H9 (cell line): ENCODE measurements around the gene TEX35. TPM values are rescaled to one million over a fixed set of nuclear protein-coding genes. Genes with fewer than 3 reads are reported as not detected.

Experiments used
- DNase-seq: peaks from one replicate; pipeline ENCODE4 v3.0.0-alpha.2; 2017
- H2AFZ ChIP-seq: one replicate; pipeline ENCODE4 v1.6.1; 2013; ENCODE audit warnings: mild to moderate bottlenecking, low read length, control low read depth, moderate library complexity
- H2AK5ac ChIP-seq: 2 replicates; pipeline ENCODE4 v1.6.1; 2013; ENCODE audit warnings: low read length, control low read depth, mixed read lengths; ENCODE audit not compliant: insufficient read length
- H2BK120ac ChIP-seq: one replicate; pipeline ENCODE4 v1.6.1; 2013; ENCODE audit warnings: low read depth, mild to moderate bottlenecking, low read length, control low read depth, inconsistent platforms; ENCODE audit not compliant: poor library complexity, severe bottlenecking
- H2BK12ac ChIP-seq: 2 replicates; pipeline ENCODE4 v1.6.1; 2013; ENCODE audit warnings: low read length, control low read depth, mixed read lengths, low read depth; ENCODE audit not compliant: insufficient read length
- H2BK15ac ChIP-seq: 2 replicates; pipeline ENCODE4 v1.6.1; 2013; ENCODE audit warnings: low read depth, low read length, control low read depth
- H2BK20ac ChIP-seq: one replicate; pipeline ENCODE4 v1.6.1; 2013; ENCODE audit warnings: low read depth, mild to moderate bottlenecking, low read length, control low read depth, inconsistent platforms; ENCODE audit not compliant: poor library complexity, severe bottlenecking
- H2BK5ac ChIP-seq: 2 replicates; pipeline ENCODE4 v1.6.1; 2013; ENCODE audit warnings: low read length, control low read depth, mixed read lengths; ENCODE audit not compliant: insufficient read length
- H3K14ac ChIP-seq: 2 replicates; pipeline ENCODE4 v1.6.1; 2013; ENCODE audit warnings: low read length, control low read depth; ENCODE audit not compliant: insufficient read depth
- H3K18ac ChIP-seq: 2 replicates; pipeline ENCODE4 v1.6.1; 2013; ENCODE audit warnings: low read depth, mild to moderate bottlenecking, mixed read lengths, low read length, control low read depth; ENCODE audit not compliant: insufficient read length
- H3K23ac ChIP-seq: 2 replicates; pipeline ENCODE4 v1.6.1; 2013; ENCODE audit warnings: low read length, control low read depth, mixed read lengths, low read depth; ENCODE audit not compliant: insufficient read length
- H3K23me2 ChIP-seq: 2 replicates; pipeline ENCODE4 v1.6.1; 2013; ENCODE audit warnings: low read depth, mild to moderate bottlenecking, mixed read lengths, low read length, control low read depth; ENCODE audit not compliant: insufficient read length, poor library complexity, severe bottlenecking
- H3K27ac ChIP-seq: 2 replicates; pipeline ENCODE4 v1.5.1; 2013; ENCODE audit warnings: low read length, control low read depth, mixed read lengths, low read depth; ENCODE audit not compliant: insufficient read length
- H3K27me3 ChIP-seq: 2 replicates; pipeline ENCODE4 v1.6.1; 2013; ENCODE audit warnings: low read length, control low read depth, inconsistent platforms; ENCODE audit not compliant: insufficient read depth
- H3K4ac ChIP-seq: 2 replicates; pipeline ENCODE4 v1.6.1; 2013; ENCODE audit warnings: low read depth, mild to moderate bottlenecking, control low read depth, inconsistent platforms, low read length, moderate library complexity
- H3K4me1 ChIP-seq: 2 replicates; pipeline ENCODE4 v1.6.1; 2013; ENCODE audit warnings: low read length, control low read depth, inconsistent platforms; ENCODE audit not compliant: insufficient read depth
- H3K4me2 ChIP-seq: 2 replicates; pipeline ENCODE4 v1.6.1; 2013; ENCODE audit warnings: low read length, control low read depth, mixed read lengths; ENCODE audit not compliant: insufficient read length, insufficient read depth
- H3K56ac ChIP-seq: 2 replicates; pipeline ENCODE4 v1.6.1; 2013; ENCODE audit warnings: low read depth, mild to moderate bottlenecking, mixed read lengths, low read length, control low read depth; ENCODE audit not compliant: insufficient read length
- H3K79me1 ChIP-seq: 2 replicates; pipeline ENCODE4 v1.6.1; 2013; ENCODE audit warnings: low read depth, mild to moderate bottlenecking, moderate library complexity, low read length, control low read depth, inconsistent platforms; ENCODE audit not compliant: insufficient read depth, poor library complexity, severe bottlenecking
- H3K79me2 ChIP-seq: 2 replicates; pipeline ENCODE4 v1.6.1; 2013; ENCODE audit warnings: low read length, control low read depth, inconsistent platforms; ENCODE audit not compliant: insufficient read depth
- H3K9ac ChIP-seq: 2 replicates; pipeline ENCODE4 v1.6.1; 2013; ENCODE audit warnings: low read length, control low read depth, mixed read lengths; ENCODE audit not compliant: insufficient read length; ENCODE audit errors: extremely low read depth
- H3K9me3 ChIP-seq: one replicate; pipeline ENCODE4 v1.6.1; 2013; ENCODE audit warnings: low read depth, low read length, inconsistent platforms; ENCODE audit not compliant: control insufficient read depth
- H3T11ph ChIP-seq: one replicate; pipeline ENCODE4 v1.6.1; 2013; ENCODE audit warnings: mild to moderate bottlenecking, low read length, control low read depth, inconsistent platforms
- H4K20me1 ChIP-seq: one replicate; pipeline ENCODE4 v1.6.1; 2013; ENCODE audit not compliant: control insufficient read depth, insufficient read length, insufficient read depth
- H4K5ac ChIP-seq: 2 replicates; pipeline ENCODE4 v1.6.1; 2013; ENCODE audit warnings: low read depth, mild to moderate bottlenecking, mixed read lengths, low read length, control low read depth; ENCODE audit not compliant: insufficient read length
- H4K8ac ChIP-seq: replicated peaks from 2 replicates; pipeline ENCODE4 v1.6.1; 2013; ENCODE audit warnings: low read length, control low read depth, mixed read lengths, low read depth; ENCODE audit not compliant: insufficient read length
- H4K91ac ChIP-seq: 2 replicates; pipeline ENCODE4 v1.6.1; 2013; ENCODE audit warnings: low read depth, mild to moderate bottlenecking, moderate library complexity, mixed read lengths, low read length, control low read depth; ENCODE audit not compliant: insufficient read length
- H3K27ac Mint-ChIP-seq, 3 experiments: 2 replicates in 2 of 3; 3 replicates in 1 of 3; pipeline ENCODE4 v1.8.0; 2020 to 2021; ENCODE audit warnings: mixed read lengths in 3 of 3, mild to moderate bottlenecking in 1 of 3, moderate library complexity in 1 of 3
- H3K27me3 Mint-ChIP-seq: 2 replicates; pipeline ENCODE4 v1.8.0; 2021; ENCODE audit warnings: low read depth, mild to moderate bottlenecking, moderate library complexity, mixed read lengths
- H3K36me3 Mint-ChIP-seq, 3 experiments: 2 replicates in 2 of 3; 3 replicates in 1 of 3; pipeline ENCODE4 v1.8.0; 2020 to 2021; ENCODE audit warnings: low read depth in 3 of 3, mixed read lengths in 3 of 3; ENCODE audit not compliant: insufficient read depth in 1 of 3
- H3K4me1 Mint-ChIP-seq, 2 experiments: 2 replicates each; pipeline ENCODE4 v1.8.0; 2020; ENCODE audit warnings: mixed read lengths in 2 of 2
- H3K4me3 Mint-ChIP-seq, 2 experiments: 2 replicates in 1 of 2; 3 replicates in 1 of 2; pipeline ENCODE4 v1.8.0; 2020 to 2021; ENCODE audit warnings: mild to moderate bottlenecking in 2 of 2, mixed read lengths in 2 of 2, moderate library complexity in 1 of 2
- H3K9me3 Mint-ChIP-seq, 2 experiments: 2 replicates in 1 of 2; 3 replicates in 1 of 2; pipeline ENCODE4 v1.8.0; 2020; ENCODE audit warnings: mild to moderate bottlenecking in 2 of 2, mixed read lengths in 2 of 2, moderate library complexity in 1 of 2
- WGBS: extraction: QIAGEN DNeasy Blood & Tissue Kit; methylation state at CpG from one replicate; pipeline ENCODE4 v1.1.7; 2013; ENCODE audit warnings: missing lambda C conversion rate, low lambda C conversion rate, mixed read lengths; ENCODE audit not compliant: insufficient read length; ENCODE audit errors: extremely low coverage; 5-methylcytosine and 5-hydroxymethylcytosine counted together
- total RNA-seq: library from RNA; stranded (reverse); gene quantifications from 2 replicates; pipeline ENCODE4 v1.2.1, GENCODE V29; 2021
- TF ChIP-seq, protein P1 (sequence below): fragments of 200-600 bp; sonication (generic); conservative IDR thresholded peaks from 3 replicates; pipeline ENCODE4 v1.8.0; 2021; ENCODE audit warnings: antibody characterized with exemption, mild to moderate bottlenecking

TEX35 gene
- total RNA-seq, 1 experiment from 2014 or later: not detected

DNA sequence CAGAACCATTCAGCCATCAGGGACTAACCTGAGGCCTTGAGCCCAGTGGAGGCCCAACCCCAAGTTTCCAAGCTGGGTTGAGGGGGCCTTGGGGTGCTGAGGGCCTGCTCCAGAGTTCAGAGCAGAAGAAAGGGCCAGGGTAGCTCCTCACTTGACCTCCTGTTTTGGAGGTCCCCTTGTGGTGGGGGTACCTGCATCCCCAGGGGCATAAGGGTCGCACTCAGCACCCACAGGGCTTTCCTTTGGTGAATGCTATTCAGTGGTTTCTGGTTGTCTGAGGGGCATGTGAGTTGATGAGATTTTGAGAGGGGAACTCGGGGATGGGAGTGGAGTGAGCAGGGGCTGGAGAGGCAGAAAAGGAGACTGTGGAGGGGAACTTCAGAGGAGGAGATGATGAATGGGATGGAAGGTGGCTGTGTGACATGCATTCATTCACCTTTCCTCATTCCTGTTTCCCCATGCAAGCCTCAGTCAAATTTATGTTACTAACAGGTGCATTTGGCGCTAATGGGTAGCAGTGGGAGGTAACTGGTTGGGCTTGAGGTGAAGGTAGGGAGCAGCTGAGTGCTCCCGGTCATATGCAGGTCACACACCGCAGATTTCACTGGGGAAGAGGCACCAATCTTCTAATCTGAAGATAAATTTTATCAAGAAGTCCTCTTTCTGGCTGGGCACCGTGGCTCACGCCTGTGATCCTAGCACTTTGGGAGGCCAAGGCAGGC is 50.4 kb downstream of the TEX35 start:
- Mint-ChIP-seq H3K4me3 (no peak overlapping the region), H3K9me3 (peaks cover 3 to 10% of the 10 kb centered on the region in 2 experiments; a peak in 4 of 5 replicates), H3K4me1 (peaks cover 2 to 10% of the 10 kb centered on the region in 2 experiments; a peak in 3 of 4 replicates), H3K27me3 (no peaks in the 10 kb centered on the region), H3K27ac (no peak overlapping the region; a peak in 2 of 7 replicates), H3K36me3 (peaks cover 4 to 6% (median 5%) of the 10 kb centered on the region in 3 experiments; a peak in 5 of 7 replicates)
- H3K14ac ChIP-seq: no peak overlapping the region
- H2AFZ ChIP-seq: no peak overlapping the region
- H3K23me2 ChIP-seq: no peaks in the 10 kb centered on the region
- H3K79me2 ChIP-seq: no peaks in the 10 kb centered on the region
- H3K79me1 ChIP-seq: no peaks in the 10 kb centered on the region
- H3K27me3 ChIP-seq: no peaks in the 10 kb centered on the region
- no peak overlapping the region for H3K9ac ChIP-seq
- no peaks in the 10 kb centered on the region for H3K9me3 ChIP-seq
- no peak overlapping the region for H3K23ac ChIP-seq
- no peak overlapping the region for H3K27ac ChIP-seq
- TF ChIP-seq, protein P1, sequence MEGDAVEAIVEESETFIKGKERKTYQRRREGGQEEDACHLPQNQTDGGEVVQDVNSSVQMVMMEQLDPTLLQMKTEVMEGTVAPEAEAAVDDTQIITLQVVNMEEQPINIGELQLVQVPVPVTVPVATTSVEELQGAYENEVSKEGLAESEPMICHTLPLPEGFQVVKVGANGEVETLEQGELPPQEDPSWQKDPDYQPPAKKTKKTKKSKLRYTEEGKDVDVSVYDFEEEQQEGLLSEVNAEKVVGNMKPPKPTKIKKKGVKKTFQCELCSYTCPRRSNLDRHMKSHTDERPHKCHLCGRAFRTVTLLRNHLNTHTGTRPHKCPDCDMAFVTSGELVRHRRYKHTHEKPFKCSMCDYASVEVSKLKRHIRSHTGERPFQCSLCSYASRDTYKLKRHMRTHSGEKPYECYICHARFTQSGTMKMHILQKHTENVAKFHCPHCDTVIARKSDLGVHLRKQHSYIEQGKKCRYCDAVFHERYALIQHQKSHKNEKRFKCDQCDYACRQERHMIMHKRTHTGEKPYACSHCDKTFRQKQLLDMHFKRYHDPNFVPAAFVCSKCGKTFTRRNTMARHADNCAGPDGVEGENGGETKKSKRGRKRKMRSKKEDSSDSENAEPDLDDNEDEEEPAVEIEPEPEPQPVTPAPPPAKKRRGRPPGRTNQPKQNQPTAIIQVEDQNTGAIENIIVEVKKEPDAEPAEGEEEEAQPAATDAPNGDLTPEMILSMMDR: no peak
- H2AK5ac ChIP-seq: no peak overlapping the region
- DNase-seq: no peak
- H2BK120ac ChIP-seq: no peak overlapping the region
- H3K4me1 ChIP-seq: no peaks in the 10 kb centered on the region
- H2BK12ac ChIP-seq: no peak overlapping the region
- no peak overlapping the region for H4K8ac ChIP-seq
- H4K91ac ChIP-seq: no peak overlapping the region
- H4K5ac ChIP-seq: no peak overlapping the region
- no peak overlapping the region for H3K4ac ChIP-seq
- no peak overlapping the region for H3K18ac ChIP-seq
- no CpG with 5 or more reads among the region's 7 CpGs for WGBS
- no peak overlapping the region for H2BK5ac ChIP-seq
- no peak overlapping the region for H2BK20ac ChIP-seq
- no peak overlapping the region for H3K4me2 ChIP-seq
- no peaks in the 10 kb centered on the region for H4K20me1 ChIP-seq
- H3T11ph ChIP-seq: no peak overlapping the region
- no peak overlapping the region for H3K56ac ChIP-seq
- H2BK15ac ChIP-seq: no peak overlapping the region
